Measurements from ENCODE around the gene SLK. TPM values are rescaled to one million over a fixed set of nuclear protein-coding genes. Genes with fewer than 3 reads are reported as not detected.

The SLK gene
- 10 to 100 TPM; 26.3 to 32.1 TPM for total RNA-seq

DNA sequence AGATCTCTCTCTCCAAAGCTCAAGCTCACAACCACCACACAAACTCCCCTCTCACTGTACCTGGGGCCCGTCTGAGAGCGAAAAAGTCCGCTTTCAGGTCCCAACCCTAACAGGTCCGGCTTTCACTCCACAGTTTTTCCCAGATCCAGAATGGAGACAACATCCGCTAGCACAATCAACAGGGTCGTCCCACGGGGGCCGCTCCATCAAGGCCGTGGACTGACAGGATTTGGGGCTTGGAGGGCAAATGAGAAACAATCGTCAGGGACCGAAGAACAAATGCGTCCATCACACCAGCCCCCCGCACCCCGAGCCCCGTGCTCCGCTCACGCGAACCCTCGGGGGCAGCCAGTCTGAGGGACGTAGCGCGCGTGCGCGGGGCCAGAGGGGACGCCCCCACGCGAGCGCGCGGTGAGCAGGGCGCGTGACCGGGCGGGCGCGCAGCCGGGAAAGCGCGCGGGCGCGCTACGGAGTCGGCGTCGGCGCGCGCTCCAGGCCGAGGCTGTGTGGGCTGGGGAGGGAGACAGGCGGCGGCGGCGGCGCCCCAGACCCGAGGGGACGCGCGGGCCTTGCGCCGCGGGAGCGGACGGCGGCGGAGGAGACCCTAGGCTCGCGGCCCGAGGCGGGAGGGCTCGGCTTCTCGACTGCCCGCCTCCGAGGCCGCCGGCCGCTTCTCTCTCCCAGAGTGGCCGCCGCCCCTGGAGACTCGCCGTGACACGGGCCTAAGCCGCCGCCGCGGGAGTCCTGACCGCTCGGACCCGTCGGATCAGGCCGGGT is at the start of gene SLK:
SLK (plus strand) TSS at position 470 of the 777 bp plus-strand sequence. CDS start 606 bp downstream, outside the sequence.
- H3K27me3 Mint-ChIP-seq, result no peaks in the 10 kb centered on the region
- H3K4me1 Mint-ChIP-seq (ENCODE audit: low read depth in 2 of 2), result peaks cover 29 to 39% of the 10 kb centered on the region in 2 donors
- ATAC-seq, result peak; percentile 96 to 98
- peak within 1 kb of the TSS; percentile 84 to 94 for H3K27ac Mint-ChIP-seq
- peak; percentile 93 for DNase-seq (ENCODE audit: low spot score)
- no peaks in the 10 kb centered on the region for H3K36me3 Mint-ChIP-seq
- H3K4me3 Mint-ChIP-seq, result peak within 1 kb of the TSS; percentile 99
- no peaks in the 10 kb centered on the region for H3K9me3 Mint-ChIP-seq

DNA sequence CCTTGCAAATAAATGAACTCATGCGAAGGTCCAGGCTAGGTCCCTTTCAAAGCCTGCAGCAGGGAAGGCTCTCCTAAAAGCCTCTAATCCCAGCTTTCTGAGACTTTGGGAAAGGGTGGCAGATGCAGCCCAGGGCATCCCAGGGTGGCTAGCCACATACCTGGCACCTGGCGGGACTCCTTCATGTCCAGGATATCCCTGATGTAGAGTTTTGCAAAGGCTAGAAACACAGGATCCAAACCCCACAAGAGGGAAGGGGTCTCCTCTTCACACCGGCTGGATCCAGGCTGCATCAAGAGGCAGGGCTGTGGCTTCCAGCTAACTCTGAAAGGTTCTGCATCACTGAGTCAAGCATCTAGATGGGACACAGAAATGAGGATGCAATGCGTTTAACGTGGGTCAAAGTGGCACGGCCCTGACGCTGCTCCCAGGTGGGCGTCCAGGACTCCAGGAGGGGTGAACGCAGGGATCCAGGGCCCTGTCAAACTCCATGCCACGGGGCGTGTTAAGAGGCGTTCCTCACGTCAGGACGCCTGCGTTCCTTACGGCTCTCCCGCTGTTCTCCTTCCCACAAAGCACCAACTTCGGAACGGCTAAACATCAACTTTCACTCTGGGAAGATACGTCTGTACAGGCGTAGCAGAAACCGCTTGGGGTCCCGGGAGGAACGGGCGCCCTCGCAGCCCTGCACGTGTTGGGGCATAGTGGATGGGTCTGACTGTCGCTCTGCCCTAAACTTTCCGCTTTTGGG is 49.5 kb upstream of the SLK start:
- peak; percentile 0 to 1 for ATAC-seq
- peaks cover 38 to 45% of the 10 kb centered on the region in 2 donors for H3K4me1 Mint-ChIP-seq (ENCODE audit: low read depth in 2 of 2)
- H3K27ac Mint-ChIP-seq, result peak overlapping the region; percentile 96 to 97
- H3K4me3 Mint-ChIP-seq, result peak overlapping the region; percentile 97
- no peaks in the 10 kb centered on the region for H3K36me3 Mint-ChIP-seq
- no peak for DNase-seq (ENCODE audit: low spot score)
- H3K9me3 Mint-ChIP-seq, result no peaks in the 10 kb centered on the region
- no peaks in the 10 kb centered on the region for H3K27me3 Mint-ChIP-seq

DNA sequence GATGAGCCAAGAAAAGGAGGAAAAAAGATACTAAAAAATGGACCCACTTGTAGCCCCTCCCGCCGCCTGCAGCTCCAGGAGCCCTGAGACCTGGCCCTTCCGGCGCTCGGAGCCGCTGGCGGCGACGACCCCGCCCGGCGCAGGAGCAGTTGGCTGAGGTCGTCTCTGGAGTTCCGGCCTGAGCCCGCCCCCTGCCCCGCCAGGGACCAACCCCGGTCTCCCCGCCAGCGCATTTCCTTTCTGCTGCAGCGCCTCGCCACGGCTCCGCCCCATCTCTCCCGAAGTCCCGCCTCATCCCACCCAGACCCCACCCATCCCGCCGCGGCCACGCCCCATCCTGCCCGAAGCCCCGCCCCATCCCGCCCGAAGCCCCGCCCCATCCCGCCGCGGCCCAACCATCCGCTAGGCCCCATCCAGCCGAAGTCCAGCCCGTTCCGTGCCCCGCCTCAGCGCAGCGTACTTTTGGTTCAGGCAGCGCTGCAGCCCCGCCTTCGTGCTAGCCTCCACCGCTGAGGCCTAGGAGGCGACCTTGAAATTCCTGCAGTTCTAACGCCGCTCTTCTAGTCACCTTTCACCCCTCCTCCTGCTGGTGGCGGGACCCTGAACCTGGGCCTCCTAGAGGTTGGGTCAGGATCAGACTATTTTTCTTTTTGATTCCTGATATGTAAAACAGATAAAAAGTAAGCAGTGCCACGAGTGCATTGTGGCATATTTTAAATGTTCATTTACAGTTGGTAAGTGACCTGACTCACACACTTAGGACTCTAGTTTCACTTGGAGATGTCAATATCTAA is 48.7 kb upstream of the SLK start, which contains the start of gene STN1:
STN1 (minus strand) TSS at position 132 of the 794 bp plus-strand sequence. CDS start 590 bp downstream, outside the sequence.
- Mint-ChIP-seq H3K27me3 (no peaks in the 10 kb centered on the region), H3K9me3 (no peaks in the 10 kb centered on the region), H3K4me1 (ENCODE audit: low read depth in 2 of 2) (peaks cover 31 to 37% of the 10 kb centered on the region in 2 donors), H3K36me3 (no peaks in the 10 kb centered on the region), H3K4me3 (peak within 1 kb of the TSS; percentile 97), H3K27ac (peak within 1 kb of the TSS; percentile 96 to 97)
- ATAC-seq (peak; percentile 98), DNase-seq (ENCODE audit: low spot score) (peak; percentile 98)

DNA sequence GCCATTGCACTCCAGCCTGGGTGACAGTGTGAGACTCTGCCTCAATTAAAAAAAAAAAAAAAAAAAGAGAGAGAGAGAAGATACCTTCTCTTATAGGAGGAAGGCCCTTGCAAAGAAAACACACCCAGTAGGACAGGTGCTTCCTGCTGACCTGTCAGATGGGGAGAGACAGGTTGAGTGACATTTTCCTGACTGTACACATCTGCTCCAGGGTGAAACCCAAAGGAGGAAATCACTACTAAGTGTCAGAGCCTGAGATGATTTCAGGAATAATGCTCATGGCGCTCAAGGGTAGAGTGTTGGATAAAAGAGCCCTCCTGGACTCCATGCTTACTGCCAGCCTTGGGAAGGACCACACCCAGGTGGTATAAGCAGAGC is 47.3 kb upstream of the SLK start:
- Mint-ChIP-seq H3K4me3 (no peak overlapping the region), H3K36me3 (no peaks in the 10 kb centered on the region), H3K27ac (no peak overlapping the region), H3K9me3 (no peaks in the 10 kb centered on the region), H3K4me1 (ENCODE audit: low read depth in 2 of 2) (peaks cover 25 to 34% of the 10 kb centered on the region in 2 donors), H3K27me3 (no peaks in the 10 kb centered on the region)
- DNase-seq (ENCODE audit: low spot score) (no peak), ATAC-seq (no peak)

DNA sequence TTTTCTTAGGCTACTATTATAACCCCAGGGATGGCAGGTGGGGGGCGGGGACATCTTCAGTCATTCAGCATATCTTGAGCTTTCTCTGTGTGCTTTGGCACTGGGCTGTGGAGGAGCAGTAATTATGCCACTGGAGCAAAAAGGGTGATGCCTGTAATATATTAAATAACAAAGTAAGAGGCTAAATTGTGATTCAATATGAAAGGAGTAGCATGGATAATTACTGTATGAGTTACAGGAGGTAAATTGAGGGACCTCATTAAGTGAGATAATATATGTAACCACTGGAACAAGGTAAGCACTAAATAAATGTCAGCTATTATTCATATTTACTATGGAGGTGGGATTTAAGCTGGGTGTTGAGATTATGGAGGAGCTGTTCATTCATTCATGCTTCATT is 45.7 kb upstream of the SLK start:
- Mint-ChIP-seq H3K27me3 (no peaks in the 10 kb centered on the region), H3K27ac (no peak overlapping the region), H3K9me3 (no peaks in the 10 kb centered on the region), H3K36me3 (no peaks in the 10 kb centered on the region), H3K4me3 (no peak overlapping the region), H3K4me1 (ENCODE audit: low read depth in 2 of 2) (peaks cover 9 to 22% of the 10 kb centered on the region in 2 donors)
- ATAC-seq, result no peak
- DNase-seq (ENCODE audit: low spot score), result no peak

DNA sequence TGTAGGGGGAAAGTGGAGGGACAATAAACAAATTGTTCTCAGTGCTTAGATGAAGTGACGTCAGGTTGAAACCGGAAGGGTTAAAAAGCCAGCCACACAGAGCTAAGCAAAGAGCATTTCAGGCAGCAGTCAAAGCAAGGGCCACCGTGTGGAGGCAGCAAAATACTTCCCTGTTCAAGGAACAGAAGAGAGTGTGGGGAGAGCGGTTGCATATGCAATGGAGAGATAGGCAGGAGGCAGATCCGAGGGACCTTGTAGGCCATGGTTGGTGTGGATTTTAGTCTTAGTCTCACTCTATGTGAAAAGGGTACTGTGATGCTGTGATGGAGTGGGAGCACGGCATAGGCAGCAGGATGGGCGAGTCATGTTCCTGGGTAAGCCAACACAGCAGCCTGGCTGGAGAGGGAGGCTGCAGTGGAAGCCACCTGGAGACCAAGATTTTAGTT is 45.2 kb upstream of the SLK start:
- DNase-seq (ENCODE audit: low spot score), result no peak
- Mint-ChIP-seq H3K36me3 (no peaks in the 10 kb centered on the region), H3K9me3 (no peaks in the 10 kb centered on the region), H3K4me3 (no peak overlapping the region), H3K27me3 (no peaks in the 10 kb centered on the region), H3K27ac (no peak overlapping the region), H3K4me1 (ENCODE audit: low read depth in 2 of 2) (peaks cover 8 to 17% of the 10 kb centered on the region in 2 donors)
- no peak for ATAC-seq

DNA sequence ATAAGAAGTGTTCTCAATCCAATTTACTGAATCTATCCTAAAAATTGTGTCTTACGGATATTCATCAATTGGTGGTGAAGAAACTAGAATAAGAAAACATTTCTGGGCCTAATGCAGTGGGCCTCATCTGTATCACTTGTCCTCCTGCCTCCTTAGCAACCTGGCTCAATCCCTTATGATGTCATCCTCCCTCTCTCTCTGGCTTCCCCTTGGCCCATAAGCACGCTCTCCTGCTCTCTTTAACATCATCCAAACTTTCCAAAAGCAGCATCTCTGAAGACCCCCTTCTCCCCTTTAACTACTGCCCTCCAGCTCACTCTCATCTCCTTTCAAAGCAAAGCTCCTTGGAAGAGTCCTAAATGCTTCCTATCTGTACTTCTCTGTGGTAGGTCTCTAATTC is 44.3 kb upstream of the SLK start:
- no peaks in the 10 kb centered on the region for H3K27me3 Mint-ChIP-seq

DNA sequence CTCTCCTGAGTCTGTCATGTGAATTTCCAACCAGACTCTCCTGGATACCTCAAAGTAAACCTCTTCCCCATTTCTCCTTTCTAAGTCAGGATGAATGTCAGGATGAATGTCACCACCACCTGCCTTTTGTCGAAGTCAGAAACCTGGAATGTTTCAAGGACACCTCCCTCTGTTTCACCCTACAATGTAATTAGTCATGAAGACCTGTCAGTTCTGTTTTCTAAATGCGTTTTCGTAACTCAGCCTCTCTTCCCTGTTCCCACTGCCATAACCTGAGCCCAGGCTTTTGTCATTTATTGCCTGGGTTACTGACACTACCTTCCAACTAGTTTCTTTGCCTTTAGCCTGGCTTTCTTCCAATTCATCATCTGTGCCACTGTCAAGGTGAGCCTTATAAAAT is 43.4 kb upstream of the SLK start:
- no peak for ATAC-seq
- Mint-ChIP-seq H3K4me3 (no peak overlapping the region), H3K36me3 (no peaks in the 10 kb centered on the region)

More for the DNA sequence above, 44.3 kb upstream of the SLK start:
- ATAC-seq (no peak), DNase-seq (ENCODE audit: low spot score) (no peak)
- H3K27ac Mint-ChIP-seq, result no peak overlapping the region
- peaks cover 8 to 11% of the 10 kb centered on the region in 2 donors for H3K4me1 Mint-ChIP-seq (ENCODE audit: low read depth in 2 of 2)
- H3K9me3 Mint-ChIP-seq, result no peaks in the 10 kb centered on the region
- no peak overlapping the region for H3K4me3 Mint-ChIP-seq
- no peaks in the 10 kb centered on the region for H3K36me3 Mint-ChIP-seq

DNA sequence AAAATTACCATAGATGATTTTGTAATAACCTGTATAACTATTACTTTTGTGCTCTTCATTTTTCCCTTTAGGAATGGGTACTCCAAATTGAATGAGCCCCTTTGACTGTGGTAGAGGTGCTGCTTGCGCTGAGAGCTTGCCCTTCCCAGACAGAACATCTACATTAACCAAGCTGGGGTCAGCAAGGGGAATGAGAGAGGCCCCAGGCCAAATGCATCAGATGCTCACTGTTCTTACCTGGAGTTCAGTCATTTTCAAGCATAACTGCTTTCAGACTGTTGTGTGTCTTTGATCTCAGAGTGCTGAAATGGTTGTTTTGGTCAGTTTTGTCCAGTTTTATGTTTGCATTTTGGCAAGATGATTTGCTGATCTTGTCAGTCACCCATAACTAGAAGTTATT is 41.3 kb upstream of the SLK start:
- H3K4me3 Mint-ChIP-seq, result no peak overlapping the region
- H3K27ac Mint-ChIP-seq, result no peak overlapping the region
- no peaks in the 10 kb centered on the region for H3K36me3 Mint-ChIP-seq
- no peaks in the 10 kb centered on the region for H3K4me1 Mint-ChIP-seq (ENCODE audit: low read depth in 2 of 2)
- H3K9me3 Mint-ChIP-seq, result no peaks in the 10 kb centered on the region
- DNase-seq (ENCODE audit: low spot score), result no peak
- ATAC-seq, result no peak
- H3K27me3 Mint-ChIP-seq, result no peaks in the 10 kb centered on the region

More for the DNA sequence above, 43.4 kb upstream of the SLK start:
- peaks cover 5% of the 10 kb centered on the region in 2 donors for H3K4me1 Mint-ChIP-seq (ENCODE audit: low read depth in 2 of 2)
- no peaks in the 10 kb centered on the region for H3K27me3 Mint-ChIP-seq
- no peaks in the 10 kb centered on the region for H3K9me3 Mint-ChIP-seq
- H3K27ac Mint-ChIP-seq, result no peak overlapping the region
- no peak for DNase-seq (ENCODE audit: low spot score)

DNA sequence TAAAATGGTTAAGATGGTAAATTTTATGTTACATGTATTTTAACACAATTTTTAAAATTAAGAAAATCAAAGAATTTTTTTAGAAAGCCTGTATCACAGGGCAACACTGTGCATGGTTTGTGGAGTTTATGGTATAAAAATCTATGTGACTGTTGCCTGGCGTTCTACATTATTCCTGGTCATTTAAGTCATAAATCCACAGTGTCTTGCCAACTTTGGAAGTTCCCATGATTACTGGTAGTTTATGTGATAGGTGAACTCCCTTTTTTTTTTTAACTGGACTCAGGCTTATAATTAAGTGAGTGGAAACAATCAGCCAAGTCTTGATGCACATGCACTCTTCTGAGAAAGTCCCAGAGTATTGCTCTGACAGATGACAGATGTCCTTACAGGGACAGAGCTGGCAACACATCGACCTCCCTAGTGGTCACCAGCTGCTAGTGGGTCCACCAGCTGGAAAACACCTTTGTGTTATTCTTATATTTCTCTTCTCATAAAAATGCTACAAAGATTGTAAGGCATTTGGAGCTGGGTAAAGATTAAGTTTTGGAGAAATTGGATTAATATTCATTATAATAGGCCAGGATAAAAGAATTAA is 40.1 kb upstream of the SLK start:
- no peak overlapping the region for H3K27ac Mint-ChIP-seq
- no peaks in the 10 kb centered on the region for H3K27me3 Mint-ChIP-seq
- ATAC-seq, result no peak
- no peak overlapping the region for H3K4me3 Mint-ChIP-seq
- no peak for DNase-seq (ENCODE audit: low spot score)
- no peaks in the 10 kb centered on the region for H3K9me3 Mint-ChIP-seq
- H3K36me3 Mint-ChIP-seq, result no peaks in the 10 kb centered on the region
- H3K4me1 Mint-ChIP-seq (ENCODE audit: low read depth in 2 of 2), result no peaks in the 10 kb centered on the region

DNA sequence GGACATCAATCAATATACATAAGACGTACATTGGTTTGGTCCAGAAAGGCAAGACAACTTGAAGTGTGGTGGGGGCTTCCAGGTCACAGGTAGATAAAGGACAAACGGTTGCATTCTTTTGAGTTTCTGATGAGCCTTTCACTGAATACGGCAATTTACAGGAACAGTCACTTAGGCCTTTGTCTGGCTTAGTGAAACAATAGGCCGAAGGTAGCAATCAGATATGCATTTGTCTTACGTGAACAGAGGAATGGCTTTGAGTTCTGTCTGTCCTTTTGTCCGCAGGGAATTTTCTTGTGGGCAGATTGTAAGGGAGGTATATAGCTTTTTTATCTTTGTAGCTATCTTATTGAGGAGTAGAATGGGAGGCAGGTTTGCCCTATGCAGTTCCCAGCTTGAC is 38.2 kb upstream of the SLK start:
- Mint-ChIP-seq H3K9me3 (no peaks in the 10 kb centered on the region), H3K36me3 (no peaks in the 10 kb centered on the region), H3K27ac (no peak overlapping the region), H3K4me3 (no peak overlapping the region), H3K4me1 (ENCODE audit: low read depth in 2 of 2) (no peaks in the 10 kb centered on the region), H3K27me3 (no peaks in the 10 kb centered on the region)
- ATAC-seq (no peak), DNase-seq (ENCODE audit: low spot score) (no peak)

DNA sequence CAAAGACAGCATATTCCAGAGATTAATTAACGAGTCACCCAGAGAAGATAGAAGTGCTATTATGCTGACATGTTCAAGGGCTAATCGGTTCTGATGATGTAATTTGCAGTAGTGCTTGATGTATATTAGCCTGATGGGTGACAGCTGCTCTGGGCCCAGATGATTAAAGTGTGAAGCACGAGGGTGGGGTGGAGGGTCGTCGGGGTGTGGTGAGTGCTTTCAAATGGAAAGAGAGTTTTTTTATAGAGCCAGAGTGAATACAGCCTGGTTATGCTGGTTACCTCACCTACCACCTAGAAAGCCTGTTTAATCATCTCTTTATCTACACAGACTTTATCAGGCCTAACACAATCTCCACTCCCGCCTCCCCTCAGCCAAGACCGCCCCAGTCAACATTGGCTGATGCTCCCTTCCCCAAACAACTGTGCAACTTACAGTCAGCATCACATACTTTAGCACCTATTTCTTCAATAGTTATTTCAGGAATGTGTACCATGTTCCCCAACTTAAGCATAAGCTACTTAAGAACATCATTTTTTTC is 37.5 kb upstream of the SLK start:
- Mint-ChIP-seq H3K36me3 (no peaks in the 10 kb centered on the region), H3K4me1 (ENCODE audit: low read depth in 2 of 2) (no peaks in the 10 kb centered on the region), H3K4me3 (no peak overlapping the region), H3K27me3 (no peaks in the 10 kb centered on the region), H3K27ac (no peak overlapping the region), H3K9me3 (no peaks in the 10 kb centered on the region)
- ATAC-seq (no peak), DNase-seq (ENCODE audit: low spot score) (no peak)

DNA sequence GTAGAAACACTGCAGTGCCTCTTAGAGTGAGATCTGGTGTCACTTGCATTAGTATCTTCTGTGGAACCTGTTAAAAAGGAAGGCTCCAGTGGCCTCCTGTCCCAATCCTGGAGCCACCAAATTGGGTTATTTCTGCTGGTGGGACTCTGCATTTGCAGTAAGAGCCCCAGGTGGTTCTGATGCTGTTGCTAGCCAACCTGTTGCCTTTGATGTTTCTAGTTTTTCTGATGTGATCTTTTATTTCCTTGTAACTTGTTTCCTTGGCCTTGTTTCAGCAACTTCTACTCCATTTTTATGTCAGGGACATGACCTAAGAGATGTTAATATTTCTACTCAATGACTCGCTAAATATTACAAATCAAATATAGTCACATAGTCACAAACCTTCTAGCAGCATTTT is 36.5 kb upstream of the SLK start:
- Mint-ChIP-seq H3K4me3 (no peak overlapping the region), H3K9me3 (no peaks in the 10 kb centered on the region), H3K27ac (no peak overlapping the region), H3K36me3 (no peaks in the 10 kb centered on the region), H3K4me1 (ENCODE audit: low read depth in 2 of 2) (no peaks in the 10 kb centered on the region), H3K27me3 (no peaks in the 10 kb centered on the region)
- DNase-seq (ENCODE audit: low spot score), result no peak
- no peak for ATAC-seq
